Spleen (tissue), 11 donors: Measurements from ENCODE around the gene LRRC18. TPM values are rescaled to one million over a fixed set of nuclear protein-coding genes. Genes with fewer than 3 reads are reported as not detected.

Source experiments
- DNase-seq: peaks from one replicate; pipeline ENCODE4 v3.0.0-alpha.2; 2020
- H3K27ac ChIP-seq, 8 donors: fragments of 200-600 bp; sonication (generic) in 7 of 8; 1 replicate in 4 of 8; 2 replicates in 4 of 8; pipeline versions ENCODE4 v1.5.0 to v1.8.0; 2016 to 2021; ENCODE audit warnings: inconsistent platforms in 4 of 8, mild to moderate bottlenecking in 4 of 8, moderate library complexity in 1 of 8
- H3K27me3 ChIP-seq, 7 donors: fragments of 200-600 bp; sonication (generic) in 6 of 7; replicated peaks in 1 of 7; 1 replicate in 4 of 7; 2 replicates in 3 of 7; pipeline versions ENCODE4 v1.5.0 to v1.8.0; 2016 to 2021; ENCODE audit warnings: inconsistent platforms in 3 of 7, mild to moderate bottlenecking in 1 of 7
- H3K36me3 ChIP-seq, 6 donors: fragments of 200-600 bp; sonication (generic) in 5 of 6; 1 replicate in 4 of 6; 2 replicates in 2 of 6; pipeline versions ENCODE4 v1.5.0 to v1.8.0; 2016 to 2021; ENCODE audit warnings: inconsistent platforms in 2 of 6
- H3K4me1 ChIP-seq, 6 donors: fragments of 200-600 bp; sonication (generic) in 5 of 6; 1 replicate in 3 of 6; 2 replicates in 3 of 6; pipeline versions ENCODE4 v1.5.0 to v1.8.0; 2016 to 2021; ENCODE audit warnings: inconsistent platforms in 3 of 6
- H3K4me3 ChIP-seq, 8 donors: fragments of 200-600 bp; sonication (generic) in 7 of 8; 1 replicate in 4 of 8; 2 replicates in 4 of 8; pipeline versions ENCODE4 v1.5.0 to v1.8.0; 2016 to 2021; ENCODE audit warnings: inconsistent platforms in 4 of 8, mild to moderate bottlenecking in 4 of 8, moderate library complexity in 2 of 8
- H3K9me3 ChIP-seq, 8 donors: fragments of 200-600 bp; sonication (generic) in 7 of 8; 1 replicate in 4 of 8; 2 replicates in 4 of 8; pipeline versions ENCODE4 v1.5.0 to v1.8.0; 2016 to 2021; ENCODE audit warnings: inconsistent platforms in 4 of 8
- POLR2A ChIP-seq, 3 donors: fragments of 450-650 bp; IDR thresholded peaks; one replicate each; pipeline ENCODE4 v1.5.1; 2017; ENCODE audit warnings: antibody characterized with exemption in 3 of 3, mild to moderate bottlenecking in 1 of 3
- POLR2AphosphoS5 ChIP-seq, 3 donors: sonication (generic); formaldehyde crosslinking; IDR thresholded peaks; one replicate each; pipeline ENCODE4 v1.5.1; 2017; ENCODE audit warnings: antibody characterized with exemption in 3 of 3
- WGBS, 5 donors: extraction: QIAGEN DNeasy Blood & Tissue Kit in 3 of 5; methylation state at CpG; one replicate each; pipeline versions ENCODE4 v1.1.5 to v1.1.7; 2013 to 2018; 5-methylcytosine and 5-hydroxymethylcytosine counted together
- intact Hi-C: fragments of 100-400 bp; cut with DNase I; formaldehyde crosslinking; loops from one replicate; pipeline ENCODE4 v1.15.0; 2023; ENCODE audit warnings: low total_unique reads
- polyA plus RNA-seq, 3 donors: library from polyadenylated mRNA; stranded (reverse); fragments of 200-250 nt; gene quantifications; one replicate each; pipeline ENCODE4 v1.2.1, GENCODE V29; 2013
- total RNA-seq, 7 donors: library from RNA; depleted of rRNA in 3 of 7; stranded (reverse); fragments of >200 nt in 3 of 7; fragmentation: NEBNext Ultra II Directional in 4 of 7; extraction: Animal tissue kit (Norgen Biotek cat#: 25700) in 4 of 7; gene quantifications; one replicate each; pipeline versions ENCODE4 v1.1.0 to v1.2.1, GENCODE V29; 2016 to 2021
- TF ChIP-seq, protein P1 (sequence below), 11 experiments: fragments of 200-600 bp in 7 of 11; fragments of 450-650 bp in 4 of 11; sonication (generic) in 4 of 11; IDR thresholded peaks in 8 of 11; conservative IDR thresholded peaks in 3 of 11; 1 replicate in 7 of 11; 2 replicates in 4 of 11; pipeline versions ENCODE4 v1.4.0 to v1.8.0; 2016 to 2021; ENCODE audit warnings: antibody characterized with exemption in 11 of 11, inconsistent platforms in 4 of 11, mild to moderate bottlenecking in 1 of 11
- donor health status: healthy with polysubstance abuse.
- donor health status: DM: no; HTN: no; CAD: no; lungs with moderate emphysema.
- donor health status: DM: no; HTN: no; CAD: no.
- donor health status: Bipolar disorder and iron deficiency.
- donor health status: healthy.
- donor health status: DM: no; HTN: no; CAD: no.
- donor health status: DM: yes; HTN: yes; CAD: no.

Gene LRRC18
- total and polyA plus RNA-seq, 10 donors: 0.06 TPM; not detected in 9

DNA sequence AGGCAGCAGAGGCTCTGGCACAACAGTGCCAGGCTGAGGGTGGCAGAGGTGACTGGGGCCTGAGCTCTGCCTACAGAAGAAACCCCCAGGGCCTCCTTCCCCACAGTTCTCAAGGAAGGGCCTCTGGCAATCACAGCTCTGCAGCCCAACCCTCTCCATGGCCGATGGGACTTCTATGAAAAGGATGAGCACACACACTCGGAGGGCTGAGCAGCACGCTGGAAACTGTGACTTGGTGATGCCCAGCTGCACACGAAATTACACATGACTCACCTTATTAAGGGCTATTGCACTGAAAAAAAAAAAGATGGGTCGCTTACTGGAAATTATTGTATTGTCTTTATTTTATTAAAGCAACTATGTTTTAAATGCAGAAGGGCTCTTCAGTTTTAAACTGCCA, 42.9 kb upstream of the LRRC18 start:
- peaks cover 0 to 75% (median 16%) of the 10 kb centered on the region in 6 donors for H3K36me3 ChIP-seq
- H3K27ac ChIP-seq: no peak overlapping the region
- WGBS, 5 donors: 91 to 97% (median 95%) methylated on average over 5 of the region's 5 CpGs
- intact Hi-C loops: loop anchor here (5.0 kb wide), 2 partner anchors 180 to 535 kb away; no protein-coding TSS in a partner anchor
- no peaks in the 10 kb centered on the region for H3K27me3 ChIP-seq
- no peak for DNase-seq
- peaks cover 0 to 8% (median 7%) of the 10 kb centered on the region in 6 donors for H3K4me1 ChIP-seq
- H3K9me3 ChIP-seq: no peaks in the 10 kb centered on the region
- TF ChIP-seq POLR2A (IDR thresholded peaks at IDR 0.05): no peak
- TF ChIP-seq, protein P1, sequence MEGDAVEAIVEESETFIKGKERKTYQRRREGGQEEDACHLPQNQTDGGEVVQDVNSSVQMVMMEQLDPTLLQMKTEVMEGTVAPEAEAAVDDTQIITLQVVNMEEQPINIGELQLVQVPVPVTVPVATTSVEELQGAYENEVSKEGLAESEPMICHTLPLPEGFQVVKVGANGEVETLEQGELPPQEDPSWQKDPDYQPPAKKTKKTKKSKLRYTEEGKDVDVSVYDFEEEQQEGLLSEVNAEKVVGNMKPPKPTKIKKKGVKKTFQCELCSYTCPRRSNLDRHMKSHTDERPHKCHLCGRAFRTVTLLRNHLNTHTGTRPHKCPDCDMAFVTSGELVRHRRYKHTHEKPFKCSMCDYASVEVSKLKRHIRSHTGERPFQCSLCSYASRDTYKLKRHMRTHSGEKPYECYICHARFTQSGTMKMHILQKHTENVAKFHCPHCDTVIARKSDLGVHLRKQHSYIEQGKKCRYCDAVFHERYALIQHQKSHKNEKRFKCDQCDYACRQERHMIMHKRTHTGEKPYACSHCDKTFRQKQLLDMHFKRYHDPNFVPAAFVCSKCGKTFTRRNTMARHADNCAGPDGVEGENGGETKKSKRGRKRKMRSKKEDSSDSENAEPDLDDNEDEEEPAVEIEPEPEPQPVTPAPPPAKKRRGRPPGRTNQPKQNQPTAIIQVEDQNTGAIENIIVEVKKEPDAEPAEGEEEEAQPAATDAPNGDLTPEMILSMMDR (IDR thresholded peaks at IDR 0.05 in 8 of 11, conservative IDR thresholded peaks at IDR 0.05 in 3 of 11): no peak
- no peak for TF ChIP-seq POLR2AphosphoS5 (IDR thresholded peaks at IDR 0.05)
- no peak overlapping the region for H3K4me3 ChIP-seq

DNA sequence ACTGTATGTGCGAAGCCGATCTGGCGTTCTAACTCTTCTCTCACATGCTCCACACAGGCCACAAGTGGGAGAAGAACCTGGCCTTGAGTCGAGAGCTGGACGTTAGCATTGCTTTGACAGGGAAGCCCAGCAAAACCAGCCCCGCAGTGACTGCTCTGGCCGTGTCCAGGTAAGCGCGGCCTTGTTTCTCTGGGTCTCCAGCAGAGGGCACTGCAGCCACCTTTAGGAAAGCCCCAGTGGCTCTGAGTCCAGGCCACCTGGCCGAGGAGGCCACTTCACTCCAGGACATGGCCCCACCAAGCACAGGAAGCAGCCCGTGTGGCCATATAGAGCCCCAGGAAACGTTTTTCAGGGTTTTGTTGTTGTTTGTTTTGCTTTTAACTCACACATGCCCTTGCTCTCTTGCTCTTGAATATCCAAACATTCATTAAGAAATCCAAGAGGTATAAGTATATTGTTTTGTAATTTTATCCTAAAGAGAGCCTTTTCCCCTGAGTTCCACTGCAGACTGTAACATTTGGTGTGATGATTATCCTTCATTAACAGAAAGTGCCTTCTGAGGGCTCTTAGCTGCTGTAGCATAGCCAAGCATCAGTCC, 41.8 kb upstream of the LRRC18 start:
- H3K27me3 ChIP-seq: no peaks in the 10 kb centered on the region
- intact Hi-C loops: loop anchor here (5.0 kb wide), 2 partner anchors 181 to 536 kb away; no protein-coding TSS in a partner anchor
- H3K4me3 ChIP-seq: no peak overlapping the region
- peak; percentile 85 for DNase-seq
- TF ChIP-seq POLR2A (IDR thresholded peaks at IDR 0.05) (no peak), POLR2AphosphoS5 (IDR thresholded peaks at IDR 0.05) (peak in 1 of 3 donors; percentile 41)
- TF ChIP-seq, protein P1 (IDR thresholded peaks at IDR 0.05 in 8 of 11, conservative IDR thresholded peaks at IDR 0.05 in 3 of 11): peak; percentile 41 to 82 (median 73)
- H3K9me3 ChIP-seq: no peaks in the 10 kb centered on the region
- H3K27ac ChIP-seq: no peak overlapping the region
- WGBS, 5 donors: 42 to 52% (median 44%) methylated on average over 11 to 12 of the region's 12 CpGs
- H3K4me1 ChIP-seq: peaks cover 0 to 8% (median 7%) of the 10 kb centered on the region in 6 donors
- peaks cover 0 to 87% (median 18%) of the 10 kb centered on the region in 6 donors for H3K36me3 ChIP-seq

DNA sequence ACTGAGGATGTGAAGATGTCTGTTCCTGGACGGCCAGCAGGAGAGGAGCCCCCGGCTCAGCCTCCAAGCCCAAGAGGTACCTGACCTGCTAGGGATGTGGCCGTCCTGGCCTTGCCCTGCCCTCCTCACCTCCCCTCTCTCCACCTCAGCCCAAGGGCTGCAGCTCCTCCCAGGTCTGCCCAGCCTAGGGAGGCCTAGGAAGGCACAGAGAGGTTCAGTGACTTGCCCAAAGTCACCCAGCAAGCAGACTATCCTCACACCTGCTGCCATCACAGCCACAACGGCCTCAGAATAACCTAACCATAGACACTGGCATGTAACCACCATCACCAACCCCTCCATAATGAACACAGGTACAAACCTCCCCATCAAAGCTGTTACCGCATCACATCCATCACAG, 38.7 kb upstream of the LRRC18 start:
- DNase-seq: no peak
- H3K4me3 ChIP-seq: no peak overlapping the region
- WGBS, 5 donors: 74 to 97% (median 86%) methylated on average over 4 to 5 of the region's 5 CpGs
- TF ChIP-seq POLR2A (IDR thresholded peaks at IDR 0.05) (no peak), POLR2AphosphoS5 (IDR thresholded peaks at IDR 0.05) (no peak)
- TF ChIP-seq, protein P1 (IDR thresholded peaks at IDR 0.05 in 8 of 11, conservative IDR thresholded peaks at IDR 0.05 in 3 of 11): no peak
- no peaks in the 10 kb centered on the region for H3K9me3 ChIP-seq
- peaks cover 0 to 8% (median 7%) of the 10 kb centered on the region in 6 donors for H3K4me1 ChIP-seq
- no peak overlapping the region for H3K27ac ChIP-seq
- no peaks in the 10 kb centered on the region for H3K27me3 ChIP-seq
- H3K36me3 ChIP-seq: peaks cover 0 to 98% (median 28%) of the 10 kb centered on the region in 6 donors
- intact Hi-C loops: loop anchor here (10.0 kb wide), 1 partner anchor 314 kb away; no protein-coding TSS in a partner anchor

DNA sequence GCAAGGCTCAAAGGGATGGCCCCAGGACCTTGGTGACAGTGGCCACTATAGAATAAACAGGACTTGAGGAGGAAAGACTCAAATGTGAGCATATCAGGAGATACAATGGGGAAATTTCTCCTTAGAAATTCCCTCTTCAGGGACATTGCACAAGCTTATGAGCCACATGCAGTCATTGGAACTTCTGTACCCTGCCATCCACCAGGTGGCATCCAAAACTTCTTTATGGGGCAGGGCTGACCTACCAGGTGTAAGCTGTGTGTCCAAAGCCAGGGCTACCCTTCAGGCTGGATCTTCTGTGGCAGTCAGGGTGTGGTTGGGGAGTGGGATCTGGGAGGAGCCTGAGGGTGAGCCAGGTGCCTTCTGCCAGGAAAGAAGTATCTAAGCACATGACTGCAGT, 36.6 kb upstream of the LRRC18 start:
- no peaks in the 10 kb centered on the region for H3K27me3 ChIP-seq
- no peak overlapping the region for H3K4me3 ChIP-seq
- H3K36me3 ChIP-seq: peaks cover 0 to 98% (median 24%) of the 10 kb centered on the region in 6 donors
- intact Hi-C loops: loop anchor here (10.0 kb wide), 1 partner anchor 311 kb away; no protein-coding TSS in a partner anchor
- TF ChIP-seq, protein P1 (IDR thresholded peaks at IDR 0.05 in 8 of 11, conservative IDR thresholded peaks at IDR 0.05 in 3 of 11): peak in 4 of 11 experiments; percentile 12 to 27 (median 19)
- no peak for TF ChIP-seq POLR2AphosphoS5 (IDR thresholded peaks at IDR 0.05)
- H3K4me1 ChIP-seq: peaks cover 0 to 3% (median under 1%) of the 10 kb centered on the region in 6 donors
- no peak overlapping the region for H3K27ac ChIP-seq
- H3K9me3 ChIP-seq: no peaks in the 10 kb centered on the region
- no peak for DNase-seq
